Natural killer cell (primary cell): ENCODE measurements around the gene TMEM271. TPM values are rescaled to one million over a fixed set of nuclear protein-coding genes. Genes with fewer than 3 reads are reported as not detected.

Experiments
- ATAC-seq, 3 donors: fragments of 150-1000 bp in 2 of 3; fragments of 200-7000 bp in 1 of 3; cut with Tn5 transposase; 1 replicate in 1 of 3; 2 replicates in 2 of 3; pipeline ENCODE4 v1.10.0; 2021; ENCODE audit warnings: mild to moderate bottlenecking in 2 of 3, moderate library complexity in 2 of 3
- DNase-seq, 2 donors: peaks; one replicate each; pipeline versions ENCODE4 v3.0.0 to v3.0.0-alpha.2; 2013 to 2021; ENCODE audit warnings: mixed read lengths in 1 of 2
- H3K27ac ChIP-seq: one replicate; pipeline ENCODE4 v1.5.1; 2013; ENCODE audit warnings: mild to moderate bottlenecking, low read length
- H3K27me3 ChIP-seq: one replicate; pipeline ENCODE4 v1.6.1; 2013; ENCODE audit warnings: low read length; ENCODE audit not compliant: control insufficient read depth, insufficient read depth
- H3K36me3 ChIP-seq: one replicate; pipeline ENCODE4 v1.6.1; 2013; ENCODE audit warnings: low read length; ENCODE audit not compliant: control insufficient read depth, insufficient read depth
- H3K4me1 ChIP-seq: one replicate; pipeline ENCODE4 v1.6.1; 2013; ENCODE audit warnings: low read length; ENCODE audit not compliant: control insufficient read depth, insufficient read depth
- H3K4me3 ChIP-seq: one replicate; pipeline ENCODE4 v1.5.1; 2013; ENCODE audit warnings: low read length
- H3K9me3 ChIP-seq: one replicate; pipeline ENCODE4 v1.6.1; 2013; ENCODE audit warnings: low read length; ENCODE audit not compliant: control insufficient read depth, insufficient read depth
- H3K27ac Mint-ChIP-seq, 2 donors: one replicate each; pipeline ENCODE4 v1.8.0; 2022; ENCODE audit warnings: mild to moderate bottlenecking in 2 of 2, mixed read lengths in 2 of 2, moderate library complexity in 1 of 2
- H3K27me3 Mint-ChIP-seq, 2 donors: one replicate each; pipeline ENCODE4 v1.8.0; 2022; ENCODE audit warnings: low read depth in 2 of 2, mixed read lengths in 2 of 2
- H3K36me3 Mint-ChIP-seq: one replicate; pipeline ENCODE4 v1.8.0; 2022; ENCODE audit warnings: mixed read lengths
- H3K4me1 Mint-ChIP-seq, 2 donors: one replicate each; pipeline ENCODE4 v1.8.0; 2022; ENCODE audit warnings: mixed read lengths in 2 of 2
- H3K4me3 Mint-ChIP-seq: one replicate; pipeline ENCODE4 v1.8.0; 2022; ENCODE audit warnings: mild to moderate bottlenecking, moderate library complexity, mixed read lengths
- H3K9me3 Mint-ChIP-seq, 2 donors: one replicate each; pipeline ENCODE4 v1.8.0; 2022; ENCODE audit warnings: mixed read lengths in 2 of 2
- CTCF ChIP-seq: fragments of 200-600 bp; IDR thresholded peaks from one replicate; pipeline ENCODE4 v1.8.0; 2022; ENCODE audit warnings: antibody characterized with exemption
- WGBS: methylation state at CpG from one replicate; pipeline ENCODE4 v1.1.7; 2013; ENCODE audit warnings: missing lambda C conversion rate; ENCODE audit not compliant: insufficient coverage; 5-methylcytosine and 5-hydroxymethylcytosine counted together
- intact Hi-C: fragments of 100-400 bp; cut with micrococcal nuclease; formaldehyde crosslinking; loops from one replicate; pipeline ENCODE4 v1.14.2; 2022
- total RNA-seq, 4 donors: library from RNA; stranded (reverse); fragments of 120-200 nt in 1 of 4; gene quantifications; one replicate each; pipeline versions ENCODE4 v1.2.3 to v1.2.4, GENCODE V29; 2013 to 2022

TMEM271 gene
- total RNA-seq, 3 donors from 2014 or later (not counting 1 experiment from before 2014, with no cell fraction given), result not detected

GRCh38 chr4:529563-529962 lies 46.5 kb downstream of the TMEM271 start:
- Histone ChIP-seq H3K27ac (no peak overlapping the region), H3K4me1 (no peaks in the 10 kb centered on the region), H3K9me3 (no peaks in the 10 kb centered on the region), H3K4me3 (no peak overlapping the region), H3K36me3 (peaks cover 55% of the 10 kb centered on the region), H3K27me3 (no peaks in the 10 kb centered on the region)
- DNase-seq, result no peak
- Mint-ChIP-seq H3K9me3 (peaks cover 4% of the 10 kb centered on the region in 2 donors), H3K27ac (no peak overlapping the region), H3K4me3 (no peak overlapping the region), H3K27me3 (no peaks in the 10 kb centered on the region), H3K36me3 (no peaks in the 10 kb centered on the region), H3K4me1 (peaks cover 5 to 13% of the 10 kb centered on the region in 2 donors)
- 93% methylated on average over 7 of the region's 8 CpGs for WGBS
- intact Hi-C loops, result no loop called here
- TF ChIP-seq CTCF, result no peak
- ATAC-seq, result no peak

GRCh38 chr4:528835-529234 lies 47.3 kb downstream of the TMEM271 start:
- Histone ChIP-seq H3K4me3 (no peak overlapping the region), H3K36me3 (peaks cover 58% of the 10 kb centered on the region), H3K9me3 (no peaks in the 10 kb centered on the region), H3K27ac (no peak overlapping the region), H3K4me1 (no peaks in the 10 kb centered on the region), H3K27me3 (no peaks in the 10 kb centered on the region)
- H3K4me3 Mint-ChIP-seq, result no peak overlapping the region
- H3K9me3 Mint-ChIP-seq, result peaks cover 4% of the 10 kb centered on the region in 2 donors
- no peak overlapping the region for H3K27ac Mint-ChIP-seq
- intact Hi-C loops, result no loop called here
- H3K27me3 Mint-ChIP-seq, result no peaks in the 10 kb centered on the region
- H3K36me3 Mint-ChIP-seq, result no peaks in the 10 kb centered on the region
- WGBS, result 96% methylated on average over 9 of the region's 9 CpGs
- no peak for TF ChIP-seq CTCF
- DNase-seq (no peak), ATAC-seq (no peak)
- peaks cover 5 to 13% of the 10 kb centered on the region in 2 donors for H3K4me1 Mint-ChIP-seq

- DNase-seq (no peak), ATAC-seq (no peak)
- H3K27ac ChIP-seq, result no peak overlapping the region
- H3K4me1 ChIP-seq, result no peaks in the 10 kb centered on the region
- H3K27me3 ChIP-seq, result no peaks in the 10 kb centered on the region
- no peaks in the 10 kb centered on the region for H3K27me3 Mint-ChIP-seq
- H3K9me3 Mint-ChIP-seq, result peaks cover 4% of the 10 kb centered on the region in 2 donors
- no peak overlapping the region for H3K4me3 Mint-ChIP-seq
- no peak overlapping the region for H3K4me3 ChIP-seq
- peaks cover 61% of the 10 kb centered on the region for H3K36me3 ChIP-seq
- H3K9me3 ChIP-seq, result no peaks in the 10 kb centered on the region
- 97% methylated on average over 10 of the region's 10 CpGs for WGBS
- no peak overlapping the region for H3K27ac Mint-ChIP-seq
- H3K4me1 Mint-ChIP-seq, result peaks cover 5 to 13% of the 10 kb centered on the region in 2 donors
- intact Hi-C loops, result no loop called here
- H3K36me3 Mint-ChIP-seq, result no peaks in the 10 kb centered on the region
- no peak for TF ChIP-seq CTCF
Measured at GRCh38 chr4:528296-528695, 47.8 kb downstream of the TMEM271 start.

GRCh38 chr4:526971-527460 lies 49.1 kb downstream of the TMEM271 start:
- 99% methylated on average over 21 of the region's 21 CpGs for WGBS
- no peak for TF ChIP-seq CTCF
- DNase-seq, result no peak
- Histone ChIP-seq H3K36me3 (peaks cover 60% of the 10 kb centered on the region), H3K27ac (no peak overlapping the region), H3K4me3 (no peak overlapping the region), H3K27me3 (no peaks in the 10 kb centered on the region), H3K4me1 (no peaks in the 10 kb centered on the region), H3K9me3 (no peaks in the 10 kb centered on the region)
- Mint-ChIP-seq H3K4me3 (no peak overlapping the region), H3K9me3 (no peaks in the 10 kb centered on the region), H3K36me3 (peaks cover 6% of the 10 kb centered on the region), H3K27me3 (no peaks in the 10 kb centered on the region), H3K4me1 (peaks cover 0 to 5% of the 10 kb centered on the region in 2 donors), H3K27ac (no peak overlapping the region)
- intact Hi-C loops, result no loop called here
- ATAC-seq, result no peak
